Jurkat, Clone E6-1 (cell line): Measurements from ENCODE around the gene DSEL. TPM values are rescaled to one million over a fixed set of nuclear protein-coding genes. Genes with fewer than 3 reads are reported as not detected.
A peak's percentile ranks its signal among the peaks of the same experiment; 100 is the strongest.

Experiments used
- DNase-seq: peaks from one replicate; pipeline ENCODE4 v3.0.0-alpha.2; 2011; ENCODE audit warnings: low read depth, low spot score
- H3K4me3 ChIP-seq: 2 replicates; pipeline ENCODE4 v1.5.1; 2011; ENCODE audit warnings: mild to moderate bottlenecking, low read length, control low read depth, moderate library complexity
- polyA plus RNA-seq: library from polyadenylated mRNA; unstranded; fragments of >200 nt; gene quantifications from one replicate; pipeline ENCODE4 v1.2.1, GENCODE V29; 2012; ENCODE audit warnings: missing spikeins; ENCODE audit not compliant: insufficient read length, insufficient read depth

The DSEL gene
- 0.09 TPM for polyA plus RNA-seq

- peak within 1 kb of the TSS; percentile 43 for H3K4me3 ChIP-seq
- peak; percentile 67 for DNase-seq
These were observed at the start of gene DSEL for GRCh38 chr18:67516539-67517443. Gene DSEL, minus strand, starts transcription at chr18:67516720. Its CDS starts 2,112 bp downstream, at chr18:67514608.

GRCh38 chr18:67553437-67553836, 36.9 kb upstream of the DSEL start:
- no peak for DNase-seq
- no peak overlapping the region for H3K4me3 ChIP-seq

- DNase-seq = no peak
- no peak overlapping the region for H3K4me3 ChIP-seq
These were observed 34.5 kb upstream of the DSEL start for GRCh38 chr18:67550872-67551520.

DNA sequence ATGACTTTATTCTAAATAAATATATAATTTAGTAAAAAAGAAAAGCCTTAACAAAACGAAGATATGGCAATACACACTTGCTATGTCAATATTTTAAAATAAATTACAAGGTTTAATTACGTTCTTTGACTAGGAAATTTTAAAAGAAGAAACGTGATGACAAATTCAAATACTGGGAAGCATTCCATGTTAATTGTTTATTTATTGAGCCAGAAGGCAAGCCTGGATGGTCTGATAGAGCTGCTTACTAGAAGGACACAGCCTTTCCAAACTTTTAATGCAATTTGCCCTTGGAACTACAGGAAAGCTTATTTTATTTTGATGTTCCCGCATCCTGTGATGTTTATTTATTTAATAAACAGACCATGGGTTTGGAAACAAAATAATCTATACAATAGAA, 33.4 kb upstream of the DSEL start:
- no peak for DNase-seq
- no peak overlapping the region for H3K4me3 ChIP-seq

DNA sequence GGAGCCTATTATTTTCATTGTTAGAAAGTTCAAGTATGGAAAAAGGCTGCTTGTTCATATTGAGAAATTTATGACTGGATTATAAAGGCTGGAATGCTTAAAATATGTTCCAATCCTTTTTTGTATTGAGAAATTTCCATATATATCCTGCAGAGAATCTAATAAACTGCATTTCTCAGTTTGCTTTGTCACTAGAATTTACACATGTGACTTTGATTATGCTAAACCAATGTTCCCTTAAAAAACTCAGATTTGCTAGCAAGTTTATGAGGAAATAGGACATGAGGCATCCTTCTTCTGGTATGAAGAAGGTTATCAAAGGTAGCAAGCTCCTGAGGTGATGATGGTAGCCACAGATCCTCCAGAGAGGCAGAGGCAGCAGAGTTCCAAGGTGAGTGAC, 29.2 kb upstream of the DSEL start:
- no peak overlapping the region for H3K4me3 ChIP-seq
- DNase-seq = no peak

- no peak for DNase-seq
- H3K4me3 ChIP-seq = no peak overlapping the region
These were observed 24.0 kb upstream of the DSEL start for GRCh38 chr18:67540559-67540958.

GRCh38 chr18:67531929-67532328, 15.4 kb upstream of the DSEL start:
- no peak for DNase-seq
- no peak overlapping the region for H3K4me3 ChIP-seq

GRCh38 chr18:67525328-67526099, 9.0 kb upstream of the DSEL start:
- no peak overlapping the region for H3K4me3 ChIP-seq
- no peak for DNase-seq

GRCh38 chr18:67520351-67520921, 3.9 kb upstream of the DSEL start:
- DNase-seq = no peak
- H3K4me3 ChIP-seq = no peak overlapping the region

DNA sequence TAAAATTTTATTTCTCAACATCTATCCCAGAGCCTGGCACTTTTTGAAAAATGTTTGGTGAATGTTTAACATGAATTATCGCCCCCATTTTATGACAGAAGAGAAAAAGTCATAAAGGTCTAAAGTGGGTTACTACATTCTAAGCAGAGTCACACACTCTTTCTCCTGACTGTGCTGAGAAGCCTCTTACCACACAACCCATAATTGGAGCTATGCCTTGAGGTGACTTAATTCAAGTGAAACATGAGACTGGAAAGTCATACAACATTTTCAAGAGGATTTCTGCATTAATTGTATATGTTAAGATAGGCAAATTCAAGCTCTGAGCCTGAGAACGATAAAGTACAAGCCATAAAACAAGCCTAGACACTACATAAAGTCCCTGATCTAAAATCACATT, 3.1 kb upstream of the DSEL start:
- no peak for DNase-seq
- H3K4me3 ChIP-seq = no peak overlapping the region

DNA sequence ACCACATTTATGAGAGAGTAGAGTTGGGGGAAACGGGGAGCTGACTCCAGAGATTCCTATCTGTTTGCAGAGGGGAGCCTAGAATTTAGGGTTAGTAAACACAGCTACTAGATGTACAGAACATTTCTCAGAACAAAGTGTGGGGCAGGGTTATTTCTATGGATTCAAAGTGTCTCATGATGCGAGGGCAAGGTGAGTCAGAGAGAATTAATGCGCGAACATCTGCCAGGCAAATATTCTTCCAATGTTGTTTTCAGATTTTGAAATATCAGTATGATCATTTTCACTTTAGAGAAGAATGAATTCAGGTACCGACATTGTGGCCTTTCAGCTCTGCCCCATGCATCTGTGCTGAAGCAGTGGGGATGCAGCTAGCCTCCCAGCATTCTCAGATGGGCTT, 2.0 kb upstream of the DSEL start:
- DNase-seq = no peak
- H3K4me3 ChIP-seq = no peak overlapping the region

GRCh38 chr18:67517444-67517765, 885 bp upstream of the DSEL start:
- no peak for DNase-seq
- H3K4me3 ChIP-seq = no peak overlapping the region; the same call in 1 of the 2 replicates

DNA sequence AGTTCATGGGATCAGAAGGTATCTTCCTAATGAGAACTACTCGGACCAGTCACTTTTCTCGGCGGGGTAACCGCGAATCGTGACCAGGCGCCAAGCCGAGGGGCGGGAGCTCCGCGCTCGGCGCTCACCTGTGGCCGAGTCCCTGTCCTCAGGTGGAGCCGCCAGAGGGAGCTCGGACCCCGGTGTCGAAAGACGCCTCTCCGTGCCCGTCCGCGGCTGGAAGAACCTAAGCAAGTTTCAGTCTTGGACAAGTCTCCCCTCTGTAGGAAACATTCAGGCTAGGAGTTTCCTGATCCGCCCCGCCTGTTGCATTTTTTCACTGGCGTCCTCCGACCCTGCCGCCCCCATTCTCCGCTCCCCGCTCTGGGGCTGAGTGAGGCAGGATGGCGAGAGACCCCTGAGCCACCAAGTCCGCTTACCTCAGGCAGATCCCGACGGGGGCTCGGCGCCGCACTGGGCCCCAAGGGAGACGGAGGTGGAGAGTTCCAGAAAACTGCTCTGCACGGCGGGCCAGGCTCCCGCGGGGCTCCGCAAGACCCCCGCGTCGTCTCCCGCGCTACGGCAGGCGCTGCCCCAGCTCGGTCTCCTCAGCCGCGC, 480 bp downstream of the DSEL start:
- DNase-seq = peak; percentile 11
- peak overlapping the region; percentile 38 for H3K4me3 ChIP-seq

DNA sequence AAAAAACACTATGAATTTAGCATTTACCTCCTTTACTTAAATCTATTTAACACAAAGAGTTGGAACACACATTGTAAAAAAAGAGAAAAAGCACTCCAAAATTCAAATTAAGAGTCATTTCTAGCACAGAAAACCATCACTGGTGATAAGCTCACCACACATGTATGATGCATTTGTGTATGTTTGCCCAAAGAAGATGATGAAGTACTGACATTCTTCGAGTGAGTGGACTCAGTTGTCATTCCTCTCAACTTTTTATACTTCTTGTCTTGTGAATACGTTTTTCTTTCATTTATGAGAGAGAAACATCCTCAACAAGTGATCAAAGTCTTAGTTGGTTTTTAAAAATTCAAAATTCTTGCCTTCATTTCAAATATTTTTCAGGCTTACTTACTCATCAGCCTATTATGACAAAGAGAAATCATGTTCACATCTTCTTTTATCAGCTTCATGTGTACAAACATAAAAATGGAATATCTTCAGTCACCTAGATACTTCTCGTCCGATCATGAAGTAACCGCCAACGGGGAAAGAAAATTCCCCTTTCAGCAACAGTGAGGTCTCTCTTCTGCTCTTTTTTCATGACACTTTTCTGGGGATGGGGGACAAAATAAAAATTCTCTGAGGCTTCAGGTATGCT, 1.5 kb downstream of the DSEL start:
- DNase-seq = no peak
- no peak overlapping the region for H3K4me3 ChIP-seq

DNA sequence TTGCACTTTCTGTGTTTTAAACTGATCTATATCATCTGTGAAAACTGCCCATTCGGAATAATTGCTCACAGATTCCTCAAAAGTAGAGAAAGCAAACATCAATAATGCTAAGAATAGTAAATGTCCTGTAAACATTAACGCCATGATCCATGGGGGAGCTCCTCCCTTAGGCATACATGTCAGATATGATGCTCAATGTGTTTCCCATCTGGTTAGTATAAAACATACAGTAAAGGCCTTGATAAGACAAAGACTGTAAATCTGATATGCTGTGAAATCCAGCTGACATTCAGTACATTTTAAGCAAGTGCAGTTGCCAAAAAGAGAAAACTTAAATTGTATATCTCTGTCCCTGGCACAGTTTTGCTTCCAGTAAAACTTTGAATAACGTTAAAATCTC, 2.1 kb downstream of the DSEL start:
- DNase-seq = no peak
- H3K4me3 ChIP-seq = no peak overlapping the region

GRCh38 chr18:67513280-67513679, 3.2 kb downstream of the DSEL start:
- DNase-seq = no peak
- no peak overlapping the region for H3K4me3 ChIP-seq

GRCh38 chr18:67511840-67512239, 4.7 kb downstream of the DSEL start:
- H3K4me3 ChIP-seq = no peak overlapping the region
- no peak for DNase-seq

GRCh38 chr18:67510831-67511230, 5.7 kb downstream of the DSEL start:
- no peak for DNase-seq
- no peak overlapping the region for H3K4me3 ChIP-seq
